Measurements from ENCODE around the gene NDUFS1. TPM values are rescaled to one million over a fixed set of nuclear protein-coding genes. Genes with fewer than 3 reads are reported as not detected.

NDUFS1 gene
- total RNA-seq, 1 donor from 2014 or later: 47.3 TPM

- intact Hi-C loops (cut with micrococcal nuclease): no loop called here
- H3K4me3 Mint-ChIP-seq: no peak overlapping the region
- CTCF ChIA-PET: no interaction called here
- no peaks in the 10 kb centered on the region for H3K9me3 Mint-ChIP-seq
- no peak overlapping the region for H3K27ac Mint-ChIP-seq
- POLR2A ChIA-PET: no interaction called here
- TF ChIP-seq, protein P1, sequence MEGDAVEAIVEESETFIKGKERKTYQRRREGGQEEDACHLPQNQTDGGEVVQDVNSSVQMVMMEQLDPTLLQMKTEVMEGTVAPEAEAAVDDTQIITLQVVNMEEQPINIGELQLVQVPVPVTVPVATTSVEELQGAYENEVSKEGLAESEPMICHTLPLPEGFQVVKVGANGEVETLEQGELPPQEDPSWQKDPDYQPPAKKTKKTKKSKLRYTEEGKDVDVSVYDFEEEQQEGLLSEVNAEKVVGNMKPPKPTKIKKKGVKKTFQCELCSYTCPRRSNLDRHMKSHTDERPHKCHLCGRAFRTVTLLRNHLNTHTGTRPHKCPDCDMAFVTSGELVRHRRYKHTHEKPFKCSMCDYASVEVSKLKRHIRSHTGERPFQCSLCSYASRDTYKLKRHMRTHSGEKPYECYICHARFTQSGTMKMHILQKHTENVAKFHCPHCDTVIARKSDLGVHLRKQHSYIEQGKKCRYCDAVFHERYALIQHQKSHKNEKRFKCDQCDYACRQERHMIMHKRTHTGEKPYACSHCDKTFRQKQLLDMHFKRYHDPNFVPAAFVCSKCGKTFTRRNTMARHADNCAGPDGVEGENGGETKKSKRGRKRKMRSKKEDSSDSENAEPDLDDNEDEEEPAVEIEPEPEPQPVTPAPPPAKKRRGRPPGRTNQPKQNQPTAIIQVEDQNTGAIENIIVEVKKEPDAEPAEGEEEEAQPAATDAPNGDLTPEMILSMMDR (IDR thresholded peaks at IDR 0.05): no peak
- peaks cover 15% of the 10 kb centered on the region for H3K36me3 Mint-ChIP-seq (ENCODE audit: low read depth)
- no peaks in the 10 kb centered on the region for H3K27me3 Mint-ChIP-seq
- ATAC-seq (ENCODE audit: low read depth) (no peak), DNase-seq (no peak)
- peaks cover 46% of the 10 kb centered on the region for H3K4me1 Mint-ChIP-seq
Observed at GRCh38 chr2:206075113-206075512, 84.1 kb downstream of the NDUFS1 start.

GRCh38 chr2:206071807-206072206 lies 87.4 kb downstream of the NDUFS1 start:
- no peak overlapping the region for H3K27ac Mint-ChIP-seq
- TF ChIP-seq, protein P1 (IDR thresholded peaks at IDR 0.05): no peak
- no peak for ATAC-seq (ENCODE audit: low read depth)
- H3K36me3 Mint-ChIP-seq (ENCODE audit: low read depth): peaks cover 22% of the 10 kb centered on the region
- no peak for DNase-seq
- H3K9me3 Mint-ChIP-seq: no peaks in the 10 kb centered on the region
- POLR2A ChIA-PET: no interaction called here
- H3K4me1 Mint-ChIP-seq: peaks cover 37% of the 10 kb centered on the region
- H3K27me3 Mint-ChIP-seq: no peaks in the 10 kb centered on the region
- CTCF ChIA-PET: no interaction called here
- H3K4me3 Mint-ChIP-seq: no peak overlapping the region
- intact Hi-C loops (cut with micrococcal nuclease): no loop called here

GRCh38 chr2:206069417-206069816 lies 89.8 kb downstream of the NDUFS1 start:
- intact Hi-C loops (cut with micrococcal nuclease): no loop called here
- H3K27ac Mint-ChIP-seq: no peak overlapping the region
- DNase-seq (no peak), ATAC-seq (ENCODE audit: low read depth) (no peak)
- no peaks in the 10 kb centered on the region for H3K9me3 Mint-ChIP-seq
- peaks cover 25% of the 10 kb centered on the region for H3K36me3 Mint-ChIP-seq (ENCODE audit: low read depth)
- no peak overlapping the region for H3K4me3 Mint-ChIP-seq
- peaks cover 39% of the 10 kb centered on the region for H3K4me1 Mint-ChIP-seq
- no peaks in the 10 kb centered on the region for H3K27me3 Mint-ChIP-seq
- TF ChIP-seq, protein P1 (IDR thresholded peaks at IDR 0.05): no peak
- ChIA-PET CTCF (no interaction called here), POLR2A (no interaction called here)

DNA sequence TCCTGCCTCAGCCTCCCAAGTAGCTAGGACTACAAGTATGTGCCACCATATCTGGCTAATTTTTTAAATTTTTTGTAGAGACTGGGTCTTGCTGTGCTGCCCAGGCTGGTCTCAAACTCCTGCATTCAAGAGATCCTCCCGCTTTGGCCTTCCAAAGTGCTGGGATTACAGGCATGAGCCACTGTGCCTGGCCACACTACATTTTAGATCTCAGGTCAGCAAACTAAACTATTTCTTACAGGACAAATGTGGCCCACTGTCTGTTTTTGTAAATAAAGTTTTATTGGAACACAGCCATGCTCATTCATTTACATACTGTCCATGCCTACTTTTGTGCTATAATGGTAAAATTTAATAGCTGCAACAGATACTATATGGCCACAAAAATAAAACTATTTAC lies 91.0 kb downstream of the NDUFS1 start:
- H3K4me3 Mint-ChIP-seq: no peak overlapping the region

More for the DNA sequence above, 91.0 kb downstream of the NDUFS1 start:
- H3K27me3 Mint-ChIP-seq: no peaks in the 10 kb centered on the region
- no peak for DNase-seq
- no peaks in the 10 kb centered on the region for H3K9me3 Mint-ChIP-seq
- TF ChIP-seq, protein P1 (IDR thresholded peaks at IDR 0.05): no peak
- CTCF ChIA-PET: no interaction called here
- H3K4me1 Mint-ChIP-seq: peaks cover 30% of the 10 kb centered on the region
- POLR2A ChIA-PET: no interaction called here
- no peak for ATAC-seq (ENCODE audit: low read depth)
- H3K27ac Mint-ChIP-seq: no peak overlapping the region
- intact Hi-C loops (cut with micrococcal nuclease): no loop called here
- H3K36me3 Mint-ChIP-seq (ENCODE audit: low read depth): peaks cover 31% of the 10 kb centered on the region

Other genes with a start within 250 kb of the NDUFS1 start
- gene INO80D, start 73.3 kb downstream of the NDUFS1 start, total RNA-seq: 52.1 and 53.1 TPM in 2 replicates
- 1,278 and 1,486 TPM in 2 replicates for gene EEF1B2, start 451 bp upstream of the NDUFS1 start, total RNA-seq
- gene ZDBF2, start 115.2 kb upstream of the NDUFS1 start, total RNA-seq: 6.7 and 8.0 TPM in 2 replicates